Chondrocyte (in vitro differentiated cells): ENCODE data around the gene ABHD12. TPM values are rescaled to one million over a fixed set of nuclear protein-coding genes. Genes with fewer than 3 reads are reported as not detected.

ENCODE experiments used
- DNase-seq: peaks from one replicate; pipeline ENCODE4 v3.0.0; 2021; ENCODE audit warnings: mixed read lengths, low spot score
- H3K27ac Mint-ChIP-seq: one replicate; pipeline ENCODE4 v1.8.0; 2021; ENCODE audit warnings: mild to moderate bottlenecking, moderate library complexity, mixed read lengths; ENCODE audit not compliant: unreplicated experiment
- H3K27me3 Mint-ChIP-seq: 2 replicates; pipeline ENCODE4 v1.8.0; 2021; ENCODE audit warnings: low read depth, mixed read lengths
- H3K36me3 Mint-ChIP-seq: 2 replicates; pipeline ENCODE4 v1.8.0; 2021; ENCODE audit warnings: low read depth, mixed read lengths
- H3K4me1 Mint-ChIP-seq: 2 replicates; pipeline ENCODE4 v1.8.0; 2021; ENCODE audit warnings: low read depth, mild to moderate bottlenecking, mixed read lengths
- H3K4me3 Mint-ChIP-seq: one replicate; pipeline ENCODE4 v1.8.0; 2021; ENCODE audit warnings: mild to moderate bottlenecking, moderate library complexity, mixed read lengths; ENCODE audit not compliant: unreplicated experiment
- H3K9me3 Mint-ChIP-seq: 2 replicates; pipeline ENCODE4 v1.8.0; 2021; ENCODE audit warnings: low read depth, mixed read lengths
- CTCF ChIP-seq: fragments of 200-600 bp; sonication (generic); IDR thresholded peaks from 2 replicates; pipeline ENCODE4 v1.5.0; 2021; ENCODE audit warnings: antibody characterized with exemption, mild to moderate bottlenecking, moderate library complexity
- total RNA-seq: library from RNA; stranded (reverse); gene quantifications from 3 replicates; pipeline ENCODE4 v1.2.1, GENCODE V29; 2021

Gene ABHD12
- total RNA-seq, 1 donor from 2014 or later, result 49.4 TPM

- no peaks in the 10 kb centered on the region for H3K9me3 Mint-ChIP-seq
- no peak overlapping the region for H3K4me3 Mint-ChIP-seq
- TF ChIP-seq CTCF, result no peak
- H3K36me3 Mint-ChIP-seq, result no peaks in the 10 kb centered on the region
- peaks cover 5% of the 10 kb centered on the region for H3K4me1 Mint-ChIP-seq
- H3K27ac Mint-ChIP-seq, result no peak overlapping the region
- no peak for DNase-seq
- no peaks in the 10 kb centered on the region for H3K27me3 Mint-ChIP-seq
Measured at GRCh38 chr20:25394996-25395395, 4.4 kb upstream of the ABHD12 start.

- H3K36me3 Mint-ChIP-seq, result no peaks in the 10 kb centered on the region
- H3K4me3 Mint-ChIP-seq, result no peak overlapping the region
- no peak for DNase-seq
- no peaks in the 10 kb centered on the region for H3K27me3 Mint-ChIP-seq
- no peak overlapping the region for H3K27ac Mint-ChIP-seq
- H3K4me1 Mint-ChIP-seq, result peaks cover 9% of the 10 kb centered on the region
- H3K9me3 Mint-ChIP-seq, result no peaks in the 10 kb centered on the region
- TF ChIP-seq CTCF, result no peak
Measured at GRCh38 chr20:25394276-25394675, 3.6 kb upstream of the ABHD12 start.

GRCh38 chr20:25389858-25390537 lies 637 bp downstream of the ABHD12 start:
- peak; percentile 91 for DNase-seq
- H3K4me1 Mint-ChIP-seq, result peaks cover 16% of the 10 kb centered on the region
- H3K27ac Mint-ChIP-seq, result peak overlapping the region; percentile 63
- peaks cover 3% of the 10 kb centered on the region for H3K36me3 Mint-ChIP-seq
- no peaks in the 10 kb centered on the region for H3K27me3 Mint-ChIP-seq
- H3K4me3 Mint-ChIP-seq, result peak overlapping the region; percentile 72
- no peak for TF ChIP-seq CTCF
- no peaks in the 10 kb centered on the region for H3K9me3 Mint-ChIP-seq

- peak overlapping the region; percentile 63 for H3K27ac Mint-ChIP-seq
- no peaks in the 10 kb centered on the region for H3K9me3 Mint-ChIP-seq
Measured at GRCh38 chr20:25389401-25389857, 1.2 kb downstream of the ABHD12 start.

More at GRCh38 chr20:25389401-25389857, 1.2 kb downstream of the ABHD12 start:
- Mint-ChIP-seq H3K4me1 (peaks cover 20% of the 10 kb centered on the region), H3K27me3 (no peaks in the 10 kb centered on the region), H3K4me3 (peak overlapping the region; percentile 72), H3K36me3 (peaks cover 3% of the 10 kb centered on the region)
- DNase-seq, result no peak
- no peak for TF ChIP-seq CTCF
